GM12875 (cell line): ENCODE results near the gene FADS2.

ENCODE experiments used
- H3K4me3 ChIP-seq: one replicate; pipeline ENCODE4 v1.5.1; 2011; ENCODE audit warnings: low read depth, low read length, control low read depth
- TF ChIP-seq, protein P1 (sequence below): IDR thresholded peaks from 2 replicates; pipeline ENCODE4 v1.5.1; 2011; ENCODE audit warnings: low read depth, mild to moderate bottlenecking, control low read depth, inconsistent platforms, low read length, moderate library complexity, borderline replicate concordance; ENCODE audit not compliant: insufficient read depth

The FADS2 gene

DNA sequence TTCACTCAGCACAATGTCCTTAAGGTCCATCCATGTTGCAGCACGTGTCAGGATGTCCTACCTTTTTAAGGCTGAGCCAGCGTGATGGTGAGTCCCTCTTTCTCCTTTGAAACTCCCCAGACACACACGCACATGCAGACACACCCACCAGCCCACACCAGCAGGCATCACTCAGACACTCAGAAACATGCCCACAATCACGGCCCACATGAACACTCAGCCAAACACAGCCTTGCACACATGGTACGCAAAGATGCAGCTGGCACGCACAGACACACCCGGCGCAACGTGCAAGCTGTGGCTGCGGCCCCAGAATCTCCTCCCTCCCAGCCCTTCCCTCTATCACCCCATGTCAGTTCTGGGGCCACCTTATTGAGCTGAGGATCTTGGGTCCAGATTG, 55.2 kb downstream of the FADS2 start:
- H3K4me3 ChIP-seq: no peak overlapping the region
- TF ChIP-seq, protein P1, sequence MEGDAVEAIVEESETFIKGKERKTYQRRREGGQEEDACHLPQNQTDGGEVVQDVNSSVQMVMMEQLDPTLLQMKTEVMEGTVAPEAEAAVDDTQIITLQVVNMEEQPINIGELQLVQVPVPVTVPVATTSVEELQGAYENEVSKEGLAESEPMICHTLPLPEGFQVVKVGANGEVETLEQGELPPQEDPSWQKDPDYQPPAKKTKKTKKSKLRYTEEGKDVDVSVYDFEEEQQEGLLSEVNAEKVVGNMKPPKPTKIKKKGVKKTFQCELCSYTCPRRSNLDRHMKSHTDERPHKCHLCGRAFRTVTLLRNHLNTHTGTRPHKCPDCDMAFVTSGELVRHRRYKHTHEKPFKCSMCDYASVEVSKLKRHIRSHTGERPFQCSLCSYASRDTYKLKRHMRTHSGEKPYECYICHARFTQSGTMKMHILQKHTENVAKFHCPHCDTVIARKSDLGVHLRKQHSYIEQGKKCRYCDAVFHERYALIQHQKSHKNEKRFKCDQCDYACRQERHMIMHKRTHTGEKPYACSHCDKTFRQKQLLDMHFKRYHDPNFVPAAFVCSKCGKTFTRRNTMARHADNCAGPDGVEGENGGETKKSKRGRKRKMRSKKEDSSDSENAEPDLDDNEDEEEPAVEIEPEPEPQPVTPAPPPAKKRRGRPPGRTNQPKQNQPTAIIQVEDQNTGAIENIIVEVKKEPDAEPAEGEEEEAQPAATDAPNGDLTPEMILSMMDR: no peak

DNA sequence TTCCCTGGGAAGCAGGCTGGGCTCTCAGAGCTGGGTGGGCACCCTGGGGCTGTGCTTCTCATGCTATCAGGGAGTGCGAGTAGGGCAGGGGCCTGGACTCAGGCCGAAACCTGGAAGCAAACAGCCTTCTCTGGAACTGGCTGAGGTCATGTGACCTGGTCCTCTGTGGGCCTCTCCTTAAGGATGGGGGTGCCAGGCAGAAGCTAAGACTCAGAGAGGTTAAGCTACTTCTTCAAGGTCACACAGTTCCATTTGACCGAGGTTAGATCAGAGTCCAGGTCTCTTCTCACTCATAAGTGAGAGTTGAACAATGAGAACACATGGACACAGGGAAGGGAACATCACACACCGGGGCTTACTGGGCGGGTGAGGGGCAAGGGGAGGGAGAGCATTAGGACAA, 55.8 kb downstream of the FADS2 start:
- no peak overlapping the region for H3K4me3 ChIP-seq
- TF ChIP-seq, protein P1: no peak

- TF ChIP-seq, protein P1: no peak
- H3K4me3 ChIP-seq: no peak overlapping the region
Observed at GRCh38 chr11:61885166-61885778, 57.2 kb downstream of the FADS2 start.

- no peak overlapping the region for H3K4me3 ChIP-seq
Observed at GRCh38 chr11:61885784-61886580, 57.9 kb downstream of the FADS2 start.

DNA sequence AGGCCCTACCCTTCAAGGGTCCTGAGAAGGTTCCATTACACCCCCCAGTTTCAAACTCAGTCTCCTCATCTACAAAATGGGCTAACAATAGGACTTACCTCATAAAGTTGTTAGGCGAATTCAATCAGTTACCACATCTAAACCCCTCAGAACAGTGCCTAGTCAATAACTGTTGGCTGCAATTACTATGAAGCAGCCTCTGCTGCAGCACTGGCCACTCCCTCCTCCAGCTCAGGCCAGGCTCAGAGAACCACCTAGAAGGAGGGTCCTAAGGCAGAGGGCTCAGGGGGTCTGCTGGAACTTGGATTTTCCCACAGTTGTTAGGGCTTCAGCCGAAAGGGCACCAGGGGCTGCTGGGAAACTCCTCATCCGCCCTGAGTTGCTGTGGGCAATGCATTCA, 58.5 kb downstream of the FADS2 start:
- H3K4me3 ChIP-seq: no peak overlapping the region
- TF ChIP-seq, protein P1: no peak

More at GRCh38 chr11:61885784-61886580, 57.9 kb downstream of the FADS2 start:
- TF ChIP-seq, protein P1: no peak

DNA sequence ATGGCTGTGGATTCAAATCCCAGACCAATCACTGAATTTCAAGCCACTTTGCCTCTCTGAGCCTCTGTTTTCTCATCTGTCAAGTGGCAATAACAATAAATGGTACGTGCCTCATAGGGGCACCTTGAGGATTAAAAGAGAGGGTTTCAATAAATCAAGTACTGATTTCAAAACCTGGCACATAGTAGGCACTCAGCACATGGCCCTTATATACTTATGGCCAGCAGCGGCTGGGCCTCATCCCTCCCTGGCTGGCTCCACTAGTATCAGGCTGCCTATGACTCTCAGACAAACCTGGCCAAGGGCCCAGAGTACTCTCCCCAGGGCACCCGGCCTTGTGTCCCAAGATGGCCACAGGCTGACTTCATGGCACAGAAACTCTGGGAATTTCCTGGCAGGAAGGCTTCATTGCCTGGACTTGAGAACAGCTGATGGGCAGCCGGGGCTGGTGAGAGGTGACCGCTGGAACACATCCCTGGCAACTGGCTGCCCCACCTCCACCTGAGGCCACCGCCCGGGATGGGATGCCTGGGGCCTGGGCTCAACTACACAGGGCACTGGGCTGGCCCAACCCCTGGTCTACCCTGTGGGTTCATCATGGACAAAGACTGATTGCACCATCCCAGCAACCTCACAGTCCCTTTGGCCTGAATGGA, 59.9 kb downstream of the FADS2 start:
- H3K4me3 ChIP-seq: no peak overlapping the region
- TF ChIP-seq, protein P1: no peak
